ENCODE measurements around the gene GASK1A. TPM values are rescaled to one million over a fixed set of nuclear protein-coding genes. Genes with fewer than 3 reads are reported as not detected.

GASK1A gene
- total and polyA plus RNA-seq, 4 donors, result 0.79 to 22.8 (median 4.6) TPM

DNA sequence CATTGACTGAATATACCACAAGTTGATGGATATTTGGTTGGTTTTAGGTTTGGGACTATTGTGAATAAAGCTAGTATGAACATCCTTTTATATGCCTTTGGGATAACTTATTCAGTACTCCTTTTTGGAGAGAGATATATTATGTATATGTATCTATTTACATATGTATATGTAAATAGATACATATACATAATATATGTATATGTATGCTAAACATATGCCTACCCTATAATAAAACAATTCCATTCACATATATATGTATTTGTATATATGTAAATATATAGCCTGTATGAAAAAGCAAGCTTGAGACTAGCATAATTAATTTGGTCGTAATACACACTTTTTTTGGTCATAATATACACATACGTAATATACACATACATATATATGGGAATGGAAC is 15.8 kb upstream of the GASK1A start:
- H3K27ac ChIP-seq (ENCODE audit: low read depth in 1 of 2, low read length in 2 of 2), result no peak overlapping the region
- no peak overlapping the region for H3K4me3 ChIP-seq (ENCODE audit: low read depth in 1 of 3, low read length in 3 of 3)
- 76% methylated on average over 2 of the region's 2 CpGs for WGBS
- H3K27me3 ChIP-seq (ENCODE audit: control insufficient read depth in 4 of 4, insufficient read depth in 4 of 4, low read length in 3 of 4), result no peaks in the 10 kb centered on the region
- no peaks in the 10 kb centered on the region for H3K36me3 ChIP-seq (ENCODE audit: control insufficient read depth in 4 of 4, insufficient read depth in 3 of 4, low read depth in 1 of 4, low read length in 3 of 4)
- no peaks in the 10 kb centered on the region for H3K9me3 ChIP-seq (ENCODE audit: control insufficient read depth in 4 of 4, low read length in 3 of 4)
- no peak for DNase-seq (ENCODE audit: low spot score)
- no peak overlapping the region for H3K9ac ChIP-seq (ENCODE audit: low read depth in 1 of 2, low read length in 2 of 2)
- TF ChIP-seq ATF3 (IDR thresholded peaks at IDR 0.05) (no peak), YY1 (IDR thresholded peaks at IDR 0.05) (no peak), TAF1 (conservative IDR thresholded peaks at IDR 0.05) (no peak), SP1 (IDR thresholded peaks at IDR 0.05) (no peak), JUND (IDR thresholded peaks at IDR 0.05) (no peak), RAD21 (IDR thresholded peaks at IDR 0.05) (no peak), FOXA1 (IDR thresholded peaks at IDR 0.05) (no peak), HNF4G (IDR thresholded peaks at IDR 0.05) (no peak), FOXA2 (IDR thresholded peaks at IDR 0.05) (no peak), RXRA (IDR thresholded peaks at IDR 0.05) (no peak), HNF4A (conservative IDR thresholded peaks at IDR 0.05) (no peak)
- TF ChIP-seq, protein P1, sequence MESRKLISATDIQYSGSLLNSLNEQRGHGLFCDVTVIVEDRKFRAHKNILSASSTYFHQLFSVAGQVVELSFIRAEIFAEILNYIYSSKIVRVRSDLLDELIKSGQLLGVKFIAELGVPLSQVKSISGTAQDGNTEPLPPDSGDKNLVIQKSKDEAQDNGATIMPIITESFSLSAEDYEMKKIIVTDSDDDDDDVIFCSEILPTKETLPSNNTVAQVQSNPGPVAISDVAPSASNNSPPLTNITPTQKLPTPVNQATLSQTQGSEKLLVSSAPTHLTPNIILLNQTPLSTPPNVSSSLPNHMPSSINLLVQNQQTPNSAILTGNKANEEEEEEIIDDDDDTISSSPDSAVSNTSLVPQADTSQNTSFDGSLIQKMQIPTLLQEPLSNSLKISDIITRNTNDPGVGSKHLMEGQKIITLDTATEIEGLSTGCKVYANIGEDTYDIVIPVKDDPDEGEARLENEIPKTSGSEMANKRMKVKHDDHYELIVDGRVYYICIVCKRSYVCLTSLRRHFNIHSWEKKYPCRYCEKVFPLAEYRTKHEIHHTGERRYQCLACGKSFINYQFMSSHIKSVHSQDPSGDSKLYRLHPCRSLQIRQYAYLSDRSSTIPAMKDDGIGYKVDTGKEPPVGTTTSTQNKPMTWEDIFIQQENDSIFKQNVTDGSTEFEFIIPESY (IDR thresholded peaks at IDR 0.05), result no peak
- TF ChIP-seq, protein P2, sequence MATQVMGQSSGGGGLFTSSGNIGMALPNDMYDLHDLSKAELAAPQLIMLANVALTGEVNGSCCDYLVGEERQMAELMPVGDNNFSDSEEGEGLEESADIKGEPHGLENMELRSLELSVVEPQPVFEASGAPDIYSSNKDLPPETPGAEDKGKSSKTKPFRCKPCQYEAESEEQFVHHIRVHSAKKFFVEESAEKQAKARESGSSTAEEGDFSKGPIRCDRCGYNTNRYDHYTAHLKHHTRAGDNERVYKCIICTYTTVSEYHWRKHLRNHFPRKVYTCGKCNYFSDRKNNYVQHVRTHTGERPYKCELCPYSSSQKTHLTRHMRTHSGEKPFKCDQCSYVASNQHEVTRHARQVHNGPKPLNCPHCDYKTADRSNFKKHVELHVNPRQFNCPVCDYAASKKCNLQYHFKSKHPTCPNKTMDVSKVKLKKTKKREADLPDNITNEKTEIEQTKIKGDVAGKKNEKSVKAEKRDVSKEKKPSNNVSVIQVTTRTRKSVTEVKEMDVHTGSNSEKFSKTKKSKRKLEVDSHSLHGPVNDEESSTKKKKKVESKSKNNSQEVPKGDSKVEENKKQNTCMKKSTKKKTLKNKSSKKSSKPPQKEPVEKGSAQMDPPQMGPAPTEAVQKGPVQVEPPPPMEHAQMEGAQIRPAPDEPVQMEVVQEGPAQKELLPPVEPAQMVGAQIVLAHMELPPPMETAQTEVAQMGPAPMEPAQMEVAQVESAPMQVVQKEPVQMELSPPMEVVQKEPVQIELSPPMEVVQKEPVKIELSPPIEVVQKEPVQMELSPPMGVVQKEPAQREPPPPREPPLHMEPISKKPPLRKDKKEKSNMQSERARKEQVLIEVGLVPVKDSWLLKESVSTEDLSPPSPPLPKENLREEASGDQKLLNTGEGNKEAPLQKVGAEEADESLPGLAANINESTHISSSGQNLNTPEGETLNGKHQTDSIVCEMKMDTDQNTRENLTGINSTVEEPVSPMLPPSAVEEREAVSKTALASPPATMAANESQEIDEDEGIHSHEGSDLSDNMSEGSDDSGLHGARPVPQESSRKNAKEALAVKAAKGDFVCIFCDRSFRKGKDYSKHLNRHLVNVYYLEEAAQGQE (IDR thresholded peaks at IDR 0.05), result no peak
- H3K4me1 ChIP-seq (ENCODE audit: control insufficient read depth in 4 of 4, insufficient read depth in 4 of 4, low read length in 3 of 4), result peaks cover 0 to 3% (median 2%) of the 10 kb centered on the region in 4 donors

DNA sequence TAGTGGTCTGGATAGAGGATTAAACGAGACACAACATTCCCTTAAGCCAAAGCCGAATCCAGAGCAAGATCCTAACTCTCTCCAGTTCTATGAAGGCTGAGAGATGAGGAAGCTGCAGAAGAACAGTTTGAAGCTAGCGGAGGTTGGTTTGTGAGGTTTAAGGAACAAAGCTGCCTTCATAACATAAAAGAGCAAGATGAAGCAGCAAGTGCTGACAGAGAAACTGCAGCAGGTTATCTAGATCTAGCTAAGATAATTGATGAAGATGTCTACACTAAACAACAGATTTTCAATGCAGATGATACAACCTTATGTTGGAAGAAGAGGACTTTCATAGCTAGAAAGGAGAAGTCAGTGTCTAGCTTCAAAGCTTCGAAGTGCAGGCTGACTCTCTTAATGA is 14.8 kb upstream of the GASK1A start:
- Histone ChIP-seq H3K4me3 (ENCODE audit: low read depth in 1 of 3, low read length in 3 of 3) (no peak overlapping the region), H3K27me3 (ENCODE audit: control insufficient read depth in 4 of 4, insufficient read depth in 4 of 4, low read length in 3 of 4) (no peaks in the 10 kb centered on the region), H3K9me3 (ENCODE audit: control insufficient read depth in 4 of 4, low read length in 3 of 4) (no peaks in the 10 kb centered on the region), H3K36me3 (ENCODE audit: control insufficient read depth in 4 of 4, insufficient read depth in 3 of 4, low read depth in 1 of 4, low read length in 3 of 4) (no peaks in the 10 kb centered on the region), H3K27ac (ENCODE audit: low read depth in 1 of 2, low read length in 2 of 2) (no peak overlapping the region), H3K4me1 (ENCODE audit: control insufficient read depth in 4 of 4, insufficient read depth in 4 of 4, low read length in 3 of 4) (peaks cover 0 to 3% (median 2%) of the 10 kb centered on the region in 4 donors), H3K9ac (ENCODE audit: low read depth in 1 of 2, low read length in 2 of 2) (no peak overlapping the region)
- WGBS, result 87% methylated on average over 4 of the region's 4 CpGs
- no peak for DNase-seq (ENCODE audit: low spot score)
- TF ChIP-seq TAF1 (conservative IDR thresholded peaks at IDR 0.05), result no peak
- TF ChIP-seq, protein P1 (IDR thresholded peaks at IDR 0.05), result no peak
- TF ChIP-seq EGR1 (IDR thresholded peaks at IDR 0.05; ENCODE audit: low read depth in 2 of 2), result no peak
- no peak for TF ChIP-seq YY1 (IDR thresholded peaks at IDR 0.05)
- no peak for TF ChIP-seq CTCF (IDR thresholded peaks at IDR 0.05; ENCODE audit: low read depth, low read length, missing input control)
- TF ChIP-seq SP1 (IDR thresholded peaks at IDR 0.05), result no peak
- TF ChIP-seq, protein P2 (IDR thresholded peaks at IDR 0.05), result no peak
- TF ChIP-seq GABPA (IDR thresholded peaks at IDR 0.05 in 1 of 2, conservative IDR thresholded peaks at IDR 0.05 in 1 of 2), result no peak
- TF ChIP-seq HNF4G (IDR thresholded peaks at IDR 0.05), result no peak
- no peak for TF ChIP-seq JUND (IDR thresholded peaks at IDR 0.05)
- TF ChIP-seq FOXA1 (IDR thresholded peaks at IDR 0.05), result no peak
- TF ChIP-seq RAD21 (IDR thresholded peaks at IDR 0.05), result no peak
- TF ChIP-seq FOXA2 (IDR thresholded peaks at IDR 0.05), result no peak
- no peak for TF ChIP-seq NR2F2 (IDR thresholded peaks at IDR 0.05)
- TF ChIP-seq ATF3 (IDR thresholded peaks at IDR 0.05), result no peak
- TF ChIP-seq HNF4A (conservative IDR thresholded peaks at IDR 0.05), result no peak
- no peak for TF ChIP-seq RXRA (IDR thresholded peaks at IDR 0.05)
